ENCODE measurements around the gene CASP7.

DNA sequence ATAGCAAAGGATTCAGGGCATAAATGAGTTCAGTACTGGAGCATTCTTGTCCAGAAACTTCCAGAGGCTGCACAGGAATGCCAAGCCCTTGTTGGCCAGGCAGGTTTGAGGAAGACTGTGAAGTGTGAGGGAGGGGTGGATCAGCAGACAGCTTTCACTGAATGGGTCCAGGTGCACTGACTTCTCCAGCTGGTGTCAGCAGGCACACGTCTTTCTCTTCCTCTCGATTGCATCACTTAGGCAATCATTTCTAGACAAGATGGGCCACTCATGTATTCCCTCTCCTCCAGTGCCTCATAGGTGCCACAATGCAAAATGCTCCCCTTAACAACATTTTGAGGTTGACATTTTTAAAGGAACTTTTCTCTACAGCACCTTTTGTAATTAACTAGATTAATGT is 56.2 kb downstream of the CASP7 start:
- TF ChIP-seq ARNT (IDR thresholded peaks at IDR 0.05) (no peak), ELF4 (IDR thresholded peaks at IDR 0.05) (no peak), SP1 (IDR thresholded peaks at IDR 0.05) (no peak), FOXM1 (IDR thresholded peaks at IDR 0.05; ENCODE audit: borderline replicate concordance) (no peak), LEF1 (IDR thresholded peaks at IDR 0.05; ENCODE audit: borderline replicate concordance) (no peak), TARDBP (IDR thresholded peaks at IDR 0.05) (no peak), BHLHE40 (IDR thresholded peaks at IDR 0.05; ENCODE audit: borderline replicate concordance) (no peak), SUZ12 (IDR thresholded peaks at IDR 0.05) (no peak), FOXK2 (IDR thresholded peaks at IDR 0.05) (no peak)
